ENCODE measurements around the gene ARHGEF39. TPM values are rescaled to one million over a fixed set of nuclear protein-coding genes. Genes with fewer than 3 reads are reported as not detected.

Gene ARHGEF39
- total RNA-seq, 1 donor from 2014 or later: 1.0 TPM

DNA sequence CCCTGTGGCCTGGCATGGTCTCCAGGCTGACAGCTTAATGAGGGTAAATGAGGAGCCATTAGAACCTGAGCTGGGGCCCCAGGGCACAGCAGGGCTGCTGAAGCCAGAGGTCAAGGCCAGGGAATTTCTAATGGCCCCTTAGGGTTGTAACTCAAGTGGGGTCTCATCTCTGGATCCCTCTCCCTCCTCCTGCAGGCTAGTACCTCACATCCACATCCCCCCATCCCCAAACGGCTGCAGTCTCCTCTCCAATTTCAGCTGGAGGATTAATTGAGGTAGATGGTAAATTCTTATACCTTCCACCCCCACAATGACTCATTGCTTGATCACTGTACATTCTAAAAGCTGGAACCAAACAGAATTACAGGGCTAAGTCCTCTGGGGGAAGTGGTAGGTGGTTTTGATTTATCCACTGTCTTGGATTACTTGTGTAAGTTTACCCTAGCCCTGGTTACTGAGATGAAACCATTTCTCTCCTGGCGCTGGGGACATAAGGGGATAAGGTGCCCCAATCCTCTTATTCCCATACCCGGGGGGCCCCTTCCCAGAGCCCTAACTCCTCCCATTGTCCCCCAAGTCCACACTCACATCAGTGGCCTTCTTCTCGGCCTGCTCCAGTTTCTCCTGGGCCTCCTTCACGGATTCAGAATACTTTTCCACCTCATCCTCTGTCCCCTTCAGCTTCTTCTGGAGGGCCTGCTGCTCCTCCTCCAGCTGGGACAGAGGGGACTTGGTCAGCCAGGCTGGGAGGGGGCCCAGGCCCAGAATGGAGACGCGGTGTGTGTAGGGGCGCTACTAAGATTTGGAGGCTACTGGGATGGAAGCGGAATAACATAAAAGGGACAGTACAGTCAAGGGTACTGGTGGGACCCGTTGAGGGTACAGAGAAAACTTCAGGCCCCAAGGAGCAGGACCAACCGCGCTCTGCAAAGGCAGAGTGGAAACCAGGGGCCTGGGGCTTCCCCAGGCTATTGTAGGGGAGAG, 23.9 kb upstream of the ARHGEF39 start:
- H3K9me3 Mint-ChIP-seq (ENCODE audit: unreplicated experiment): no peaks in the 10 kb centered on the region
- no peaks in the 10 kb centered on the region for H3K27me3 ChIP-seq (ENCODE audit: insufficient read depth, low read length)
- H3K36me3 ChIP-seq (ENCODE audit: insufficient read depth, low read length): peaks cover 40% of the 10 kb centered on the region
- peaks cover 48% of the 10 kb centered on the region for H3K4me1 ChIP-seq (ENCODE audit: insufficient read depth, low read length)
- no peaks in the 10 kb centered on the region for H3K27me3 Mint-ChIP-seq (ENCODE audit: low read depth, unreplicated experiment)
- peak overlapping the region; percentile 78 for H3K27ac ChIP-seq (ENCODE audit: low read depth, low read length)
- peaks cover 58% of the 10 kb centered on the region for H4K20me1 ChIP-seq (ENCODE audit: insufficient read depth, low read length)
- peaks cover 33% of the 10 kb centered on the region for H3K4me1 Mint-ChIP-seq (ENCODE audit: low read depth, unreplicated experiment)
- peaks cover 22% of the 10 kb centered on the region for H3K36me3 Mint-ChIP-seq (ENCODE audit: low read depth, unreplicated experiment)
- TF ChIP-seq EZH2 (IDR thresholded peaks at IDR 0.05; ENCODE audit: insufficient read depth, low read length): no peak
- TF ChIP-seq, protein P1, sequence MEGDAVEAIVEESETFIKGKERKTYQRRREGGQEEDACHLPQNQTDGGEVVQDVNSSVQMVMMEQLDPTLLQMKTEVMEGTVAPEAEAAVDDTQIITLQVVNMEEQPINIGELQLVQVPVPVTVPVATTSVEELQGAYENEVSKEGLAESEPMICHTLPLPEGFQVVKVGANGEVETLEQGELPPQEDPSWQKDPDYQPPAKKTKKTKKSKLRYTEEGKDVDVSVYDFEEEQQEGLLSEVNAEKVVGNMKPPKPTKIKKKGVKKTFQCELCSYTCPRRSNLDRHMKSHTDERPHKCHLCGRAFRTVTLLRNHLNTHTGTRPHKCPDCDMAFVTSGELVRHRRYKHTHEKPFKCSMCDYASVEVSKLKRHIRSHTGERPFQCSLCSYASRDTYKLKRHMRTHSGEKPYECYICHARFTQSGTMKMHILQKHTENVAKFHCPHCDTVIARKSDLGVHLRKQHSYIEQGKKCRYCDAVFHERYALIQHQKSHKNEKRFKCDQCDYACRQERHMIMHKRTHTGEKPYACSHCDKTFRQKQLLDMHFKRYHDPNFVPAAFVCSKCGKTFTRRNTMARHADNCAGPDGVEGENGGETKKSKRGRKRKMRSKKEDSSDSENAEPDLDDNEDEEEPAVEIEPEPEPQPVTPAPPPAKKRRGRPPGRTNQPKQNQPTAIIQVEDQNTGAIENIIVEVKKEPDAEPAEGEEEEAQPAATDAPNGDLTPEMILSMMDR (IDR thresholded peaks at IDR 0.05; ENCODE audit: insufficient read depth, low read depth, low read length): no peak
- peak overlapping the region; percentile 96 for H3K9ac ChIP-seq (ENCODE audit: low read length)
- no peak overlapping the region for H2AFZ ChIP-seq (ENCODE audit: low read depth, low read length)
- FAIRE-seq (peak; percentile 23), DNase-seq (ENCODE audit: low read depth) (peak; percentile 81)
- peak overlapping the region; percentile 97 for H3K4me3 ChIP-seq (ENCODE audit: insufficient read depth, low read depth, low read length)
- H3K79me2 ChIP-seq (ENCODE audit: insufficient read depth, low read length): peaks cover 63% of the 10 kb centered on the region
- H3K4me2 ChIP-seq (ENCODE audit: low read length): peak overlapping the region; percentile 100
- peak overlapping the region; percentile 94 for H3K4me3 Mint-ChIP-seq (ENCODE audit: unreplicated experiment)
- no peaks in the 10 kb centered on the region for H3K9me3 ChIP-seq (ENCODE audit: insufficient read depth, low read depth, low read length)
- peak overlapping the region; percentile 78 for H3K27ac Mint-ChIP-seq (ENCODE audit: unreplicated experiment)

DNA sequence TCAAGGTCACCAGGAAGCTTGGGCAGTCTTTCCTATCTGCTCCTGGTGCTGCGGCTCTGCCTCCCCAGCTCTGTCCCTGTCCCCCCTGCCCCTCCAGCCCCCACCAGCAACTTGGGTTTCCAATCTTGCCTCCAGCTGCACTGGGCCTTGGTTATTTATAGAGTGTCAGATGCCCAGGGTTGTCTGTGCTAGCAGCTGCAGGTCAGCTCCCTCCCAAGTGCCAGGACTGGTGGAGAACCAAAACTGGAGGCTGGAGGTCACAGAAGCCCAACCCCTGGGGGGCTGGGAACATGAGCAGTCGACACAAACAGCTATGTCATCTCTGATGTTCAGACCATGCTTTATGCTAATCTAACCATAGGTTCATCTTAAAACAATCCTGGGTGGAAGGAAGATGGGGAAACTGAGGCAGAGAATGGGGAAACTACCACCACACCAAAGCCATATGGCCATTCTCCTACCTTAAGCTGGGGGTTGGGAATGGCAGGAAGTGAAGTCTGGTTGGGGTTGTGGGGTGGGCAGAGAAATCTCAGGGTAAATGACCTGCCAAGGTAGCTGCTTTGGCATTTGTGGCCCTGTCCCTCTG, 23.1 kb upstream of the ARHGEF39 start:
- Histone ChIP-seq H3K27ac (ENCODE audit: low read depth, low read length) (peak overlapping the region; percentile 78), H3K4me1 (ENCODE audit: insufficient read depth, low read length) (peaks cover 56% of the 10 kb centered on the region), H2AFZ (ENCODE audit: low read depth, low read length) (no peak overlapping the region), H3K79me2 (ENCODE audit: insufficient read depth, low read length) (peaks cover 67% of the 10 kb centered on the region), H3K36me3 (ENCODE audit: insufficient read depth, low read length) (peaks cover 47% of the 10 kb centered on the region), H3K9me3 (ENCODE audit: insufficient read depth, low read depth, low read length) (no peaks in the 10 kb centered on the region), H3K9ac (ENCODE audit: low read length) (peak overlapping the region; percentile 96), H3K4me2 (ENCODE audit: low read length) (peak overlapping the region; percentile 100), H4K20me1 (ENCODE audit: insufficient read depth, low read length) (peaks cover 66% of the 10 kb centered on the region), H3K4me3 (ENCODE audit: insufficient read depth, low read depth, low read length) (peak overlapping the region; percentile 97), H3K27me3 (ENCODE audit: insufficient read depth, low read length) (no peaks in the 10 kb centered on the region)
- Mint-ChIP-seq H3K27me3 (ENCODE audit: low read depth, unreplicated experiment) (no peaks in the 10 kb centered on the region), H3K36me3 (ENCODE audit: low read depth, unreplicated experiment) (peaks cover 26% of the 10 kb centered on the region), H3K27ac (ENCODE audit: unreplicated experiment) (peak overlapping the region; percentile 78), H3K9me3 (ENCODE audit: unreplicated experiment) (no peaks in the 10 kb centered on the region), H3K4me3 (ENCODE audit: unreplicated experiment) (peak overlapping the region; percentile 94), H3K4me1 (ENCODE audit: low read depth, unreplicated experiment) (peaks cover 41% of the 10 kb centered on the region)
- FAIRE-seq: no peak
- TF ChIP-seq, protein P1 (IDR thresholded peaks at IDR 0.05; ENCODE audit: insufficient read depth, low read depth, low read length): no peak
- no peak for TF ChIP-seq EZH2 (IDR thresholded peaks at IDR 0.05; ENCODE audit: insufficient read depth, low read length)
- no peak for DNase-seq (ENCODE audit: low read depth)
